Measurements from ENCODE around the gene GPRC6A.

Gene GPRC6A

DNA sequence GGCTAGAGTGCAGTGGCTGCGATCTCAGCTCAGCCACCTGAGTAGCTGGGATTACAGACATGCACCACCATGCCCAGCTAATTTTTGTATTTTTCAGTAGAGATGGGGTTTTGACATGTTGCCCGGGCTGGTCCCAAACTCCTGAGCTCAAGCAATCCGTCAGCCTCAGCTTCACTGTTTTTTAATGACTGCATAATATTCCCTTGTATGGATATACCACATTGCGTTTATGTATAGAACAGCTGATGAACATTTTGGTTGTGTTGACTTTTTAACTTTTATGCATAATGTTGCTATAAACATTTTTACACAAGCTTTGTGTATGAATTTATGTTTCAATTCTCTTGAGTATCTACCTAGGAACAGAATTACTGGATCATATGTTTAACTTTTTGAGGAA is 43.9 kb upstream of the GPRC6A start:
- Histone ChIP-seq H3K27ac (ENCODE audit: extremely low read depth, low read depth, low read length) (no peak overlapping the region), H3K9me3 (ENCODE audit: control insufficient read depth, insufficient read depth, low read depth, low read length) (no peaks in the 10 kb centered on the region), H3K36me3 (ENCODE audit: control insufficient read depth in 2 of 2, insufficient read depth in 1 of 2, low read length in 2 of 2) (no peaks in the 10 kb centered on the region), H3K4me3 (ENCODE audit: low read depth, low read length) (no peak overlapping the region), H3K4me1 (ENCODE audit: control insufficient read depth, insufficient read depth, low read length) (no peaks in the 10 kb centered on the region)
- ChIA-PET CTCF (interaction anchor here (0.7 kb wide), 1 partner anchor 29 kb away, joined by 3 read pairs; no protein-coding TSS in a partner anchor), POLR2A (no interaction called here)
- TF ChIP-seq ZNF146 (tag by site-specific recombination; IDR thresholded peaks at IDR 0.05) (peak; percentile 55), ZBTB8A (tag by site-specific recombination; IDR thresholded peaks at IDR 0.05) (no peak)

DNA sequence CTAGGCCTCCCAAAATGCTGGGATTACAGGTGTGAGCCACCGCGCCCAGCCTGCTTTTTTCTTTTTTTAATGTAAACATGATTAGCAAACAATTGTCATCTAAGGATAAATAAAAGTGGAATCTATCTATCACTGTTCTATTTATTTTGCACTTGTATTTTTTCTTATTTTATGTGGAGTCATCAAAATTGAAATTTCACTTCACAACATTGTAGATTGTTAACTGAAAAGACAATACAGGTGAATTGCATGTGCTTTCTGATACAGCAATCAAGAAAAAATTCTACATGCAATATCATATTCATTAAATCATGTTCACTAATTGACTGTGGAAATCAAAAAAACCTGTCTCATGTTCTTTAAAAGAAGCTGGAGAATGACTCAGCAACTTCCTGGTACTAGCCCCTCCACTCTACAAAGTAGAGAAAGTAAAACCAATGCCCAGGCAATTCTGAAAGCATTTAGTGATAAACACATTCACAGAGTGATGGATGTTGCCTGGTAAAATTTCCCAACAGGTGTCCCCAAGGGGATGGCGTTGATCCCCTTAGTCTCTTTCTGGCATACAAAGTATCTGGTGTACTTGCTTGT is 37.5 kb upstream of the GPRC6A start:
- H3K36me3 ChIP-seq (ENCODE audit: control insufficient read depth in 2 of 2, insufficient read depth in 1 of 2, low read length in 2 of 2) = no peaks in the 10 kb centered on the region
- TF ChIP-seq YY1 (tag by site-specific recombination; IDR thresholded peaks at IDR 0.05) = no peak
- TF ChIP-seq ZNF266 (tag by site-specific recombination; IDR thresholded peaks at IDR 0.05; ENCODE audit: low read depth) = no peak
- no peak for TF ChIP-seq ZNF10 (tag by site-specific recombination; IDR thresholded peaks at IDR 0.05)
- TF ChIP-seq SP2 (tag by site-specific recombination; IDR thresholded peaks at IDR 0.05) = no peak
- no peak for TF ChIP-seq ZNF510 (tag by site-specific recombination; IDR thresholded peaks at IDR 0.05; ENCODE audit: insufficient replicate concordance)
- TF ChIP-seq ZNF473 (tag by site-specific recombination; IDR thresholded peaks at IDR 0.05) = no peak
- TF ChIP-seq ZFP69B (tag by site-specific recombination; IDR thresholded peaks at IDR 0.05) = no peak
- TF ChIP-seq ZNF274 (IDR thresholded peaks at IDR 0.05; ENCODE audit: low read length) = no peak
- TF ChIP-seq ZNF274 (tag by site-specific recombination; IDR thresholded peaks at IDR 0.05; ENCODE audit: borderline replicate concordance) = no peak
- ChIA-PET POLR2A (interaction anchor here (0.7 kb wide), 1 partner anchor 9 kb away, joined by 5 read pairs; no protein-coding TSS in a partner anchor), CTCF (no interaction called here)
- no peak overlapping the region for H3K27ac ChIP-seq (ENCODE audit: extremely low read depth, low read depth, low read length)
- H3K4me3 ChIP-seq (ENCODE audit: low read depth, low read length) = no peak overlapping the region
- H3K4me1 ChIP-seq (ENCODE audit: control insufficient read depth, insufficient read depth, low read length) = no peaks in the 10 kb centered on the region
- H3K9me3 ChIP-seq (ENCODE audit: control insufficient read depth, insufficient read depth, low read depth, low read length) = no peaks in the 10 kb centered on the region

DNA sequence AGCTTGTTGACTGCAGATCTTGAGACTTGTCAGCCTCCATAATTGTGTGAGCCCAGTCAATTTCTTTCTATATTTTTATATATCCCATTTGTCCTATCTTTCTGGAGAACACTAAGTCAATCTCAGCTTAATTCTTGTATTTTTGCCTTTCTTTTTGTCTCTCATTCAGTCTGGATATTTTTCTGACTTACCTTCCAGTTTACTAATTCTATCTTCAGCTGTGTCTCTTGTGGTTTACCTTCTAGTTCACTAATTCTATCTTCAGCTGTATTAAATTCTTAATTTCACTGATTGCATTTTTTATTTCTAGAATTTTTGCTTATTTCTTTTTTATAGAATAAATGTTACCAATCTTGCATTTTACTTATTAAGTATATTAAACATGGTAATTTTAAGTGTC is 30.4 kb upstream of the GPRC6A start:
- Histone ChIP-seq H3K9me3 (ENCODE audit: control insufficient read depth, insufficient read depth, low read depth, low read length) (no peaks in the 10 kb centered on the region), H3K4me3 (ENCODE audit: low read depth, low read length) (no peak overlapping the region), H3K36me3 (ENCODE audit: control insufficient read depth in 2 of 2, insufficient read depth in 1 of 2, low read length in 2 of 2) (no peaks in the 10 kb centered on the region), H3K27ac (ENCODE audit: extremely low read depth, low read depth, low read length) (no peak overlapping the region), H3K4me1 (ENCODE audit: control insufficient read depth, insufficient read depth, low read length) (no peaks in the 10 kb centered on the region)
- ChIA-PET CTCF (no interaction called here), POLR2A (no interaction called here)
- TF ChIP-seq ZNF514 (tag by site-specific recombination; IDR thresholded peaks at IDR 0.05) (no peak), ZFP37 (tag by site-specific recombination; IDR thresholded peaks at IDR 0.05) (no peak), ZBTB8A (tag by site-specific recombination; IDR thresholded peaks at IDR 0.05) (no peak), ZNF843 (tag by site-specific recombination; IDR thresholded peaks at IDR 0.05) (no peak), ZBTB48 (tag by site-specific recombination; IDR thresholded peaks at IDR 0.05) (no peak), ZNF157 (tag by site-specific recombination; IDR thresholded peaks at IDR 0.05) (no peak), ZNF174 (tag by site-specific recombination; IDR thresholded peaks at IDR 0.05) (no peak), KLF8 (tag by site-specific recombination; IDR thresholded peaks at IDR 0.05) (0 out of 2 replicates have a peak, but pooled peaks have one; percentile 38), SP3 (tag by site-specific recombination; IDR thresholded peaks at IDR 0.05) (no peak), TRIM28 (IDR thresholded peaks at IDR 0.05; ENCODE audit: borderline replicate concordance, low read length) (peak; percentile 67; the same call in 1 of the 2 replicates), ZNF76 (tag by site-specific recombination; IDR thresholded peaks at IDR 0.05; ENCODE audit: borderline replicate concordance, low read depth) (no peak), ZNF341 (tag by site-specific recombination; IDR thresholded peaks at IDR 0.05; ENCODE audit: low read depth) (no peak), ZNF626 (tag by site-specific recombination; IDR thresholded peaks at IDR 0.05) (0 out of 2 replicates have a peak, but pooled peaks have one; percentile 69), ZSCAN16 (tag by site-specific recombination; IDR thresholded peaks at IDR 0.05) (no peak), ZNF792 (tag by site-specific recombination; IDR thresholded peaks at IDR 0.05) (no peak), ZNF624 (tag by site-specific recombination; IDR thresholded peaks at IDR 0.05) (no peak), EGR2 (tag by site-specific recombination; IDR thresholded peaks at IDR 0.05; ENCODE audit: low read depth) (no peak), SETDB1 (IDR thresholded peaks at IDR 0.05; ENCODE audit: insufficient read length, low read length) (peak; percentile 95), ZNF555 (tag by site-specific recombination; conservative IDR thresholded peaks at IDR 0.05) (no peak; the same call in 1 of the 2 replicates), ZNF350 (tag by site-specific recombination; IDR thresholded peaks at IDR 0.05) (no peak)
- TF ChIP-seq, protein P1, sequence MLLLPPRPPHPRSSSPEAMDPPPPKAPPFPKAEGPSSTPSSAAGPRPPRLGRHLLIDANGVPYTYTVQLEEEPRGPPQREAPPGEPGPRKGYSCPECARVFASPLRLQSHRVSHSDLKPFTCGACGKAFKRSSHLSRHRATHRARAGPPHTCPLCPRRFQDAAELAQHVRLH (tag by site-specific recombination; IDR thresholded peaks at IDR 0.05) = 0 out of 2 replicates have a peak, but pooled peaks have one; percentile 30
- TF ChIP-seq, protein P2, sequence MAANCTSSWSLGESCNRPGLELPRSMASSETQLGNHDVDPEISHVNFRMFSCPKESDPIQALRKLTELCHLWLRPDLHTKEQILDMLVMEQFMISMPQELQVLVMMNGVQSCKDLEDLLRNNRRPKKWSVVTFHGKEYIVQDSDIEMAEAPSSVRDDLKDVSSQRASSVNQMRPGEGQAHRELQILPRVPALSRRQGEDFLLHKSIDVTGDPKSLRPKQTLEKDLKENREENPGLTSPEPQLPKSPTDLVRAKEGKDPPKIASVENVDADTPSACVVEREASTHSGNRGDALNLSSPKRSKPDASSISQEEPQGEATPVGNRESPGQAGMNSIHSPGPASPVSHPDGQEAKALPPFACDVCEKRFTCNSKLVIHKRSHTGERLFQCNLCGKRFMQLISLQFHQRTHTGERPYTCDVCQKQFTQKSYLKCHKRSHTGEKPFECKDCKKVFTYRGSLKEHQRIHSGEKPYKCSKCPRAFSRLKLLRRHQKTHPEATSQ (tag by site-specific recombination; IDR thresholded peaks at IDR 0.05) = peak; percentile 98

Measured in HEK293 (cell line).